Esophagus muscularis mucosa (tissue), 4 donors: Measurements from ENCODE around the gene CAST.

Experiments
- CTCF ChIP-seq, 3 experiments: fragments of 200-600 bp in 2 of 3; fragments of 450-650 bp in 1 of 3; sonication (generic) in 2 of 3; IDR thresholded peaks; one replicate each; pipeline ENCODE4 v1.5.1; 2017 to 2019; ENCODE audit warnings: antibody characterized with exemption in 3 of 3, mild to moderate bottlenecking in 2 of 3, moderate library complexity in 1 of 3
- EP300 ChIP-seq: sonication (generic); formaldehyde crosslinking; IDR thresholded peaks from one replicate; pipeline ENCODE4 v1.6.1; 2017; ENCODE audit warnings: antibody characterized with exemption
- POLR2A ChIP-seq: fragments of 450-650 bp; IDR thresholded peaks from one replicate; pipeline ENCODE4 v1.6.1; 2017; ENCODE audit warnings: antibody characterized with exemption, moderate library complexity, mild to moderate bottlenecking, low read depth
- POLR2AphosphoS5 ChIP-seq, 2 donors: sonication (generic); formaldehyde crosslinking; IDR thresholded peaks; one replicate each; pipeline ENCODE4 v1.6.1; 2017; ENCODE audit warnings: antibody characterized with exemption in 2 of 2

DNA sequence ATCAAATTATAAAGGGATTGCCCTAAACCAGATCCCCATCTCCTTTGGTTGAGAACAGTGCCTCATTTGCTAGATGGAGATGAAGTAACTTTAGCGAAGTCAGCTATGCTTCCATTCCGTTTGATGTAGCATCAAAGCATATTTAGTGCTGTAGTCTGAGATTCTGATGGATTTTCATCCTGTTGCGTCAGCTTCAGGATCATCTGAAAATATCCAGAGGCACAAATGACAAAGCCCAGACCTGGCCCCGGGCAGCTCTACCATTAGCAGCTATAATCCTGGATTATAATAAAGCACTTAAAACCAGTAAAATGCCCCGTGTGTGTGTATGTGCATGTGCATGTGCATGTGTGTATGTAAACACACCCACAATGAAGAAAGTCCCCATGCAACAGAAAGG, 100.8 kb downstream of the CAST start:
- no peak for TF ChIP-seq POLR2A
- no peak for TF ChIP-seq CTCF (IDR thresholded peaks at IDR 0.05)
- TF ChIP-seq EP300, result no peak
- TF ChIP-seq POLR2AphosphoS5 (IDR thresholded peaks at IDR 0.05), result peak in 1 of 2 donors; percentile 18
